ENCODE results near the gene CHIT1.
"Not testable (repeated sequence)": the region's sequence is repeated elsewhere in the genome, so short reads cannot be mapped to it uniquely, and the experiment has no call there.

The CHIT1 gene

GRCh38 chr1:203229471-203230135 lies at the start of gene CHIT1:
CHIT1 (minus strand) TSS chr1:203229673; CDS start chr1:203229636, 37 bp downstream.
- no peak for DNase-seq (ENCODE audit: low read depth in 2 of 2)

GRCh38 chr1:203278885-203279406 lies 49.5 kb upstream of the CHIT1 start:
- DNase-seq (ENCODE audit: low read depth in 2 of 2) = no peak

DNA sequence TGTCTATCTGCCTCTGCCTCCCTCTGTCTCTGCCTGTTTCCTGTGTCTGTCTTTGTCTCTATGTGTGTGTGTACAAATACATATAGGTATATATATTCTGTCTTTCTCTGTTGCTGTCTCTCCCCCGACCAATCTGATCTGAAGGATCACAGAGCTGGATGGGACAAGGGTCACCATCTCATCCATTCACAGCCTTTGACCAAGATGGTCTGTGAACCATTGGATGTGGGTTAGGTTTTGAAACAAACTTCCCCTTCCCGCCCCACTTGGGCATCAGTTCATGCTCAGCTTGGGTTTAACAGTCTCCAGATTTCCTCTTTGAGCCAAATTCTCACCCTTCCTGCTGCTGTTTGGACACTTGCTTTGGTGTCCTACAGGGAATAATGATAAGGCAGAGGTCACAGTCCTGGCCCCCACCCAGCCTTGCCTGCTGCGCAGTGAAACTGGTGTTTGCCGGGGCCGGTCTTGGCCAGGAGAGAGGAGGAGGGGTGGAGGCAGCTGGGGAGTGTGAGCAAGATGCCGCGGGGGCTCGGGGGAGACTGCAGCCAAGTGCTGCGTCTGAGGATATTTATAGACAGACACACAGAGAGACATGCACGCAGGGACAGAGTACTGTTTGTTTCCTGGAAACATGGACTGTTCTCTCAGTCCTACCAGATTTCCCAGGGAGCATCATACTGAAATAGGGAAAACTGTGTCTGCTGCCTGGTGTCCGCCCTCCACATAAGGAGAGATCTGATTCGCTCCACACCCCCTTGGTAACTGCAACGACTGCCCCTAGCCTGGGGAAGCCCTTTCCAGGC lies 48.8 kb upstream of the CHIT1 start:
- DNase-seq (ENCODE audit: low read depth in 2 of 2) = no peak

GRCh38 chr1:203276916-203277545 lies 47.6 kb upstream of the CHIT1 start:
- DNase-seq (ENCODE audit: low read depth in 2 of 2) = no peak

- DNase-seq (ENCODE audit: low read depth in 2 of 2) = no peak
These were observed 46.9 kb upstream of the CHIT1 start for GRCh38 chr1:203276408-203276807.

DNA sequence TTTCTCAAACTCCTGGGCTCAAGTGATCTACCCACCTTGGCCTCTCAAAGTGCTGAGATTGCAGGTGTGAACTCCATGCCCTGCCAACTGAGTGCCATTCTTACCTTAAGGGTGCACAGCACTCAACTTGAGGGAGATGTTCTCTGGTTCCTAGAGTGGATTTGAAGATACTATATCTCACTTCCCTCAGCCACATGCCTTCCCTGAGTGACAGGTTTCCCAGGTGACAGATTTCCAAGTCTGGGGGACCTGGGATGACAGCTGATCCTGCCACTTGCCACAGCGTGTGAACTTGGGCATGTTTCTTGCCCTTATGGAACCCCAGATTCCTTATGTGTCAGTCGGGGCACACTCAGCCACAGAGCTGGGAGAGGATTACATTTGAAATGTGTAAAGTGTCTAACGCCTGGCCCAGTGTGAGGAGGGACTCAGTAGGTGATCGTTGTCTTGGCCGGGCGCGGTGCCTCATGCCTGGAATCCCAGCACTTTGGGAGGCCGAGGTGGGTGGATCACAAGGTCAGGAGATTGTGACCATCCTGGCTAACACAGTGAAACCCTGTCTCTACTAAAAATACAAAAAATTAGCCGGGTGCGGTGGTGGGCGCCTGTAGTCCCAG lies 46.3 kb upstream of the CHIT1 start:
- DNase-seq (ENCODE audit: low read depth in 2 of 2) = no peak

- DNase-seq (ENCODE audit: low read depth in 2 of 2) = no peak
These were observed 45.3 kb upstream of the CHIT1 start for GRCh38 chr1:203274603-203275381.

DNA sequence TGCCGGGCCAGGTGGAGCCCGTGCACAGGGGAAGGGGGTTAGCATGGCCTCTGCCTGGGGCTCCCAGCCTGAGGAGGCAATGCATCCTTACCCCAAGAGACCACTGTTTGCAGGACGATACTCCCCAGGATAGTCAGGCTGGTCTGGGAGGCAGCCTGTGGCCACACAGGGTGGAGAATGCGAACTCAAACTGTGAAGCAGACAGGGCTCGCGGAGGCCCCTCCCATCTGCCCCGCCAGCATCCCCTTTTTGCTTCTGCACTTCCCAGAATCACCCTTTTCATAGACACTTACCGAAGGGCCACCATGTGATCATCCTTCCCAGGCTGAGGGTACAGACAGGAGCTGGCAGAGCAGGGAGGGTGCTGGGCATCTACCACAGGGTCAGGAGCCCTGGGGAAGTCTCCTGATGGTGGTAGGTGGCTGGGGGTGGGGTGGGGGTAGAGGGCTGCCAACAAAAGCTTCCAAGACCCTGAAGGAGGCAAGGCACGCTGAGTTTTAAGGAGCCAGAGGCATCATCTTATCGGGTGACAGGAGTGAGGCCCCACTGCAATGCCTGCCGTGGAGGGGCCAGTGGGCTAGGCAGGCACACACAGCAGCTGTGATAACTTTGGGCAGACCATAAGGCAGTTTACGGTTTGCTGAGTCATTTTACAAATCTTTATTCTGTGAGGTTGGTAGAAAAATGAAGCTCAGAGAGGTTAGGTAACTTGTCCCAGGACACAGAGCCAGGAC lies 44.6 kb upstream of the CHIT1 start:
- DNase-seq (ENCODE audit: low read depth in 2 of 2) = no peak

DNA sequence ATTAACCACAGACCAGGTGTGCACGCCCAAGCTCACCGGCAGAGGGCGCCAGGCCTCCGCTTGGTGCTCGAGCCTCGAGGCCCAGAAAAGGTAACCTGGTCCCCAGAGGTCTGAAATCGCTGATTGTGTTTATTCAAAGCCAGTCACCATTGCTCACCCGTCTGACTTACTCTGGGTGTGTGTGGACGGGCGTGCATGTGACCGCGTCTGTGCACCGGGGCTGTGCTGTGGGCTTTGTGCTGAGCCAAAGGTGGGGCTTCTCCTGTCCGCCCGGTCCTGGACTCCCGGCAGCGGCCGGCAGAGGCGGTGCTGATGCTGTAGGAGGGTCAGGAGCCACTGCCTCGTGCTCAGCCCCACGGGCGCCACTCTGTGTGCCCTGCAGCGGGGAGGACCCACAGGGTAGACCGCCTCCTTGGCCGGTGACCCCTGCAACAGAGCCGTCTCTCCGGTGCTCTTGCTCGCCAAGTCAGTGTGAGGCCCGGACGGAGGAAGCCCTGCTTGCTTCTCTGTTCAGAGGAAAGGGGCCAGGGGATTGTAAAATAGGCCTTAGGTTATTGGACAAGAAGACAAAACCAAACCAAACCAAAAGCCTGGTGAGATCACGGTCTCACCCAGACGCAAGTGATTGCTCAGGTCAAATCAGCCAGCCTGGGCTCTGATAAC lies 43.9 kb upstream of the CHIT1 start:
- DNase-seq (ENCODE audit: low read depth in 2 of 2) = peak; percentile 85 to 91

DNA sequence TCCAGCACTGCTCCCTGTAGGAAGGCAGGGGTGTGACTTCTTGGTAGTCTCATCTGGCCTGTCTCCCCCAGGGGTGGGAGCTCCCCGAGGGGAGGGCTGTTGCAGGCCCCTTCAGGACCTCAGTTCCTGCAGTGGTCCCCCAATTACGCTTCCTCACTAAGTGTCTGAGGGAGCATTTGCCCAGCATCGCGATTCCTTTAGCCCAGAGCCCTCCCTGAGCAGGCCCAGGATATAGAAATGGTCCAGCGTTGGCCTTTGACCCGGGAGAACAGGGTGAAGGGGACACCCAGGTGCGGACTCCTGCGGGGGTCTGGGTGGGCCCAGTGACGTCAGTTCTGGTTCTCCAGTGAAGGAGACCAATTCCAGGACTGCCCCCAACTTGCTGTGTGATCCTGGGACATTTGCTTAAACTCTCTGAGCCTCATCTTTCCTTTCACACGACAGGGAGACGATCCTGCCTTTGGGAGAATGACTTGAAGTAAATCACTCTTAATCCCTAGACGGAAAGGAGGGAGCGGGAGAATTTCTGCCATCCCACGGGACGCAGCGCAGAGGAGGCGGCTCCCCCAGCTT lies 43.2 kb upstream of the CHIT1 start:
- no peak for DNase-seq (ENCODE audit: low read depth in 2 of 2)

DNA sequence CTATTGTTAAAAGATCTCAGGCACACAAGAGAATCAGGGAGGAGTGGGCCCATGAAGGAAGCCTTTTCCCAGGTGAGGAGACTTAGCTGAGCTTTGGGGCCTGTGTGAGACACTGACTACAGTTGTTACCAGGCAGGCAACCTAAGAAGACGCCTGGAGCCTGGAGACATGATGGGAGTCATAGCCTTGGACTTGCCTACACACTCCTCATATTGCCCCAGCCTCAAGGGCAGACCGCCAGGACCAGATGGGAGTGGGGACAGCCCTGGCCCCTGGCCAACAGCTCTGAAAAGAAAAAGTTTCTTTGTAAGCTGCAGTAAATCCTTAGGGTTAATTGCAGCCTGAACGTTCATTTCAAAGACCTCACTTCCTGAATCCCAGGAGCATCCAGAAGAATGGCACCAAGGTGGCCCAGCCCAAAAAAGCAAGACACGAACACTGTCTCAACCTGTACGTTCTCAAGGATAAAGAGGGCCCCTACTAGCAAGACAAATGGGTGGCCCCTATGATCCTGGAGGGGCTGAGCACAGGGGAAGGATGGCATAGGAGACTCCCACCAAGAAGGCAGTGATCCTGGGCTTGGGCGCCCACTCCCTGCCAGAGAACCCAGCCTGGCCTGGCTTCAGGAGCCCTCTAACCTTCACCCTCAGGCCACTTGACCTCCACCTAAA lies 42.6 kb upstream of the CHIT1 start:
- no peak for DNase-seq (ENCODE audit: low read depth in 2 of 2)

- peak in 1 of 2 experiments; percentile 57 for DNase-seq (ENCODE audit: low read depth in 2 of 2)
These were observed 41.7 kb upstream of the CHIT1 start for GRCh38 chr1:203271018-203271743.

DNA sequence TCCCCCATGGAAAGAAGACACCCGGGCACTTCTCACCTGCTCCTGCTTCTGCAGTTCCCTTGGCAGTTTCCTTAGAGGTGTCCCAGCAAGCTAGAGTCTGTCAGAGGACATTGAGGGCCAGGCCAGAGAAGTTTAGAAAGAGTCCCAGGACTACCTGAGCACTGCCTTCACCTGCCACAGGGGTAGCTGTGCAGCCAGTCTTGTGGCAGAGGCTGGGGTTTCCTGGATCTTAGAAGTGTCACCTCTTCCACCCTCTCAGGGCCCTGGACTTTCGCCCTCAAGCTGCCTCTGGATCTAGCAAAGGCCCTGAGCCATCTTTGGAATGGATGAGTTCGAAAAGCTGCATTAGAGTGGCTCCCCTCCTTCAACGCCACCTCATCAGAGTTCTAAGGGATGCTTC lies 41.0 kb upstream of the CHIT1 start:
- DNase-seq (ENCODE audit: low read depth in 2 of 2) = no peak

- DNase-seq (ENCODE audit: low read depth in 2 of 2) = no peak
These were observed 40.2 kb upstream of the CHIT1 start for GRCh38 chr1:203269654-203270020.

DNA sequence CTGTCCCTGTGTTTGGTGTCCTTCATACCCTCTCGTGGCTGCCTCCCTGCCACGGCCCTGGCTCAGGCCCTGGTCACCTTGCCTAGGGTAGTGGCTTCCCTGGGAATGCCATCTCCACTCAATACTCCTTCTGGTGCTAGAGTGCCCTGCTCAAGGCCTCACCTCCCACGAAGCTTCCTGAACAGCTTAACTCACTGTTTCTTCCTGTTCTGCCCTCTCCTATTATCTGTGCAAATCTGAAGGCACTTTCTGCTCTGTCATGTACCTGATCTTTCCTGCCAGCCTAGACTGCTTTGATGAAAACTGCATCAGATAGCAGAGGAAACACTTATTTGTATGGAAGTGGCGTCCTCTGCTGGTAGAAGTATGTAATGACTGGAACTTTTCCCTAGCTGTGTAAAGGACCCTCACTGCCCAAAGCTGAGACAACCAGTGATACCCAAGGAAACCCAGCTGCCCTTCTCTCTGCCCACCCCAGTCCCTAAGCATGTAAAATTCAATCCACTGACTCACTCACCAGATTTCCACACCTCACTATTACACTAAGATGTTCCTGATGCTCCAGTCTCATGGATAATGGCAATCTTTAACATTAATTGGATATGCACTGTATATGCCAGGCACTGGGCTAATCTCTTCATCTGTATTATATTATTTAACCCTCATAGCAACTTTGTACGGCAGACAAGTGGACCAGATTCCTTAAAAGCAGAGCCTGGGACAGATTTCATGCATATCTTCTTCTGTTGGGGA lies 39.6 kb upstream of the CHIT1 start:
- no peak for DNase-seq (ENCODE audit: low read depth in 2 of 2)

DNA sequence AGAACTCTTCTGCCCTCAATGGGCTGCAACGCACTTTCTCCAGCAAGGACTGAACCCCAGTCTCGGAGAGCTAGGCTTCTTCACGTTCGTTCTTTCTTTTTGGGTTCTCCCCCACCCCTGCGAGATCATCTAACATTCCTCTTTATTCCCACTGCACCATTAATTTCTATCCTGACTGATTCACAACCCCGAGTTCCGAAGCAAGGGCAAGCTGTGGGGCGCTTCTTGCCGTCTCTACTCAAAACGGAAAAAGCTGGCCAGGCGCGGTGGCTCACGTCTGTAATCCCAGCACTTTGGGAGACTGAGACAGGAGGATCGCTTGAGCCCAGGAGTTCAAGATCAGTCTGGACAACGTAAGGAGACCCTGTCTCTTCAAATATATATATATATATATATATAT lies 38.4 kb upstream of the CHIT1 start:
- no peak for DNase-seq (ENCODE audit: low read depth in 2 of 2)

GRCh38 chr1:203267347-203267846 lies 37.9 kb upstream of the CHIT1 start:
- peak in 1 of 2 experiments; percentile 74 for DNase-seq (ENCODE audit: low read depth in 2 of 2)

GRCh38 chr1:203266140-203266539 lies 36.7 kb upstream of the CHIT1 start:
- DNase-seq (ENCODE audit: low read depth in 2 of 2) = not testable (repeated sequence)
